ENCODE data around the gene ZNF500.

The ZNF500 gene

GRCh38 chr16:4775005-4775404 lies 8.0 kb upstream of the ZNF500 start:
- DNase-seq (ENCODE audit: insufficient read length, low spot score), result no peak
- no peak for FAIRE-seq

GRCh38 chr16:4772351-4772750 lies 5.4 kb upstream of the ZNF500 start:
- no peak for FAIRE-seq
- no peak for DNase-seq (ENCODE audit: insufficient read length, low spot score)

DNA sequence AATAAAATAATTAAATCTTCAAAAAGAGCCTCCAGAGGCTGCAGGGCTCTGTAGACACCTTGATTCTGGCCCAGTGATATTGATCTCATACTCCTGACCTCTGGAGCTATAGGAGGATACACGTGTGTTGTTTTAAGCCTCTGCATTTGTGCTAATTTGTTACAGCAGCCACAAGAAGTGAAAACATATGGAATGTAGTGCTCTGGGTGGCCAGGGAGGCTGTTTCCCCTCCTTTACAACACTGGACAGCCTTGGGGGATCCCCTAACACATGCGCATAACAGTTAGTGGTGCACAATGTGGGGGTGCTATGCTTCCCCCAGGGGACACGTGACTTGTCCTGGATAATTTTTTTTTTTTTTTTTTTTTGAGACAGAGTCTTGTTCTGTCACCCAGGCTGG lies 4.7 kb upstream of the ZNF500 start:
- no peak for FAIRE-seq
- no peak for DNase-seq (ENCODE audit: insufficient read length, low spot score)

GRCh38 chr16:4769306-4769638 lies 2.3 kb upstream of the ZNF500 start:
- no peak for FAIRE-seq
- no peak for DNase-seq (ENCODE audit: insufficient read length, low spot score)

DNA sequence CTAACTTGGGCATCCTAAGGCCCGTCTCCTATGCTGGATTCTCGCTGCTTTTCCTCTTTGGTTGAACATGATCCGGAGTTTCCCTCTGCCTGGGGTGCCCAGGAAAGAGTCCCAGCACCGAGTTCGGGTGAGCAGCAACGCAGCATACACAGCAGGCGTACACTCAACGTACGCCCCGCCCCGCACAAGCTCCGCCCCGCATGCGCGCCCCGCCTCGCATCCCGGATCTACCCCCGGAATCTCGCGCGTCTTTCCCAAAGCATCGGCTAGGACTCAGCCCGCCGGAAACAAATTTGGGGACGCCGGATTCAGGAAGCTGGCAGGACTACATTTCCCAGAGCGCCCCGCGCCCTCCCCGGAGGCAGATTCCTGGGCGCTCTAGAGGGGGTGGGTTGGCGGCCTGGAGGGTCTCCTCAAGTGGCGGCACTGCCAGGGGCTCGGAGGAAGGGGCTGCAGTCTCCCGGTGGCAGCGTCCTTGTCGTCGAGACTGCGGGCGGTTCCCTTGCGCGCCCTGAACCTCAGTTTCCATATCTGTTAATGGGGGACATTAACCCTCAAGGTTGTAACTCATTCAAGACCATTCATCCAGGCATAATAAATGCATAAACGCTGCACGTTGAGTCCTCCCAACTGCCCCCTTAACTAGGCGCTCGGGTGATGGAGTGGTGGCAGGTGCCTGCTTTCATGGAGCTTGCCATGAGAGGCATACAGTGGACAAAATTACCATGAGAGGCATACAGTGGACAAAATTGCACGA lies 1.8 kb upstream of the ZNF500 start:
- DNase-seq (ENCODE audit: insufficient read length, low spot score) (peak; percentile 86), FAIRE-seq (peak; percentile 91)

DNA sequence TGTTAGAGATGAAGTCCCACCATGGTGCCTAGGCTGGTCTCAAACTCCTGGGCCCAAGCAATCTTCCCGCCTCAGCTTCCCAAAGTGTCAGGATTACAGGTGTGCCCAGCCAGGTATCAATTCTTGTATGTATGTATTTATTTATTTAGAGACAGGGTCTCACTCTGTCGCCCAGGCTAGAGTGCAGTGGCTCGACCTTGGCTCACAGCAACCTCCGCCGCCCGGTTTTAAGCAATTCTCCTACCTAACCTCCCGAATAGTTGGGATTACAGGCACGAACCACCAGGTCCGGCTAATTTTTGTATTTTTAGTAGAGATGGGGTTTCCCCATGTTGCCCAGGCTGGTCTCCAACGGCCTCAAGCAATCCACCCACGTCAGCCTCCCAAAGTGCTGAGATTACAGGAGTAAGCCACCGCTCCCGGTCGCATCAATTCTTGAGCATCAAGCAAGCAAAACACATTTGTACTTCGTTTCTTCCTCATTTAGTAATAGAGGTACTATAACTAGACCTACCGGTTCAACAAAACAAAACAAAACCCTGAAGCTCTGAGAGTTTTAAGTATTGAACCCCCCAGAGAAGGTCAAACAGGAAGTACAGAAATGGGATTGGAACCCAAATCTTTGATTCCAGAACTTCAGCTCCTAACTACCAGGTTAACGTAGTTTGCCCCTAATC lies 1.0 kb upstream of the ZNF500 start:
- no peak for FAIRE-seq
- no peak for DNase-seq (ENCODE audit: insufficient read length, low spot score)

- DNase-seq (ENCODE audit: insufficient read length, low spot score), result no peak
- no peak for FAIRE-seq
Measured at GRCh38 chr16:4765511-4766474, 1.2 kb downstream of the ZNF500 start.

DNA sequence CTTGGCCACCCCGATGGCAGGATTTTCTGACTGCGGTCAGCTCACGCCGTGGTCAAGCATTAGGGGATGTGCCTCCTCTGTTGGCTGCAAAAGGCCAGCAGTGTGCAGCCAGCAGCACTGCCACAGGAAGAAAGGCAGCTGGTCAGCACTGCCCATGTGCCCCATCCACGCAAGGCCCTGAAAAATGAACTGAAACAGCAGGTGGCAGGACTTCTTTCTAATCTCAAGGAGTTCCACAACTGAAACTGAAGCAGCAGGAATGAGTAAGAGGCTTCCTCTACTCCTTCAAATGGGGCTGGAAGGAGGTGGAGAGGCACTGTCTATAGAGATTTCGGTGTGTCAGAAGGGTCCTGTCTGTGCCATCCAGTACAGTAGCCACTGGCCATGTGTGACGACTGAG lies 3.2 kb downstream of the ZNF500 start:
- DNase-seq (ENCODE audit: insufficient read length, low spot score) (no peak), FAIRE-seq (no peak)

GRCh38 chr16:4762205-4762604 lies 4.8 kb downstream of the ZNF500 start:
- FAIRE-seq (no peak), DNase-seq (ENCODE audit: insufficient read length, low spot score) (no peak)

DNA sequence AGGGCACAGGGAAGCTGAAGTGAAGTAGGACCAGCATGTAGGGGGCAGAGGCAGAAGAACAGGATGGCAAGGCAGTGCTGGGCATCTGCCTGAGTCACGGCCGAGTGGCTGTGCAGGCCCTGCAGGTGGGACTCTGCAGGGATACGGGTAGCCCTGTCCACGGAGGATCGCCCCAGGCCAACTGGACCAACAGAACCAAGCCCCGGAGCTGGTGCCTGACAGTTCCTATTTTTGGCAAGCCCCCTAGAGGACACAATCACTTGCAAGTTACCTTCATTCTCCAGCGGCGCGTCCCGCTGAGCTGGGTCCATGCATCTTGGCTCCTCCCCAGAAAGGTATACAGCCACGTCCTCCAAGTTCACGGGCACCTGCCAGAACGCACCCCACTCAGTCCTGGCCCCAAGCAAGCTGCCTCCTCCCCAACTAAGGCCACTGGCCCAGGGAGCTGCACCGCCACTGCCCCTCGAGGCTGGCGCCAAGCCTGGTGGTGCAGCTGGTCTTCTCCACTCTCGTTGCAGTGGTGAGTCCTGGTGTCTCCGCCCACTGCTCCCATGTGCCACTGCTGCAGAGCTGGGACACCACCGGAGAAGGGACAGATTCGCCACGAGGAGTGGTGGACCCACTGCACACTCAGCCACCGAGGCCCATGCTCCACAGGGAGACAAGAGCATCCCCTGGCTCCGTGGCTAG lies 6.6 kb downstream of the ZNF500 start:
- DNase-seq (ENCODE audit: insufficient read length, low spot score) (no peak), FAIRE-seq (no peak)

DNA sequence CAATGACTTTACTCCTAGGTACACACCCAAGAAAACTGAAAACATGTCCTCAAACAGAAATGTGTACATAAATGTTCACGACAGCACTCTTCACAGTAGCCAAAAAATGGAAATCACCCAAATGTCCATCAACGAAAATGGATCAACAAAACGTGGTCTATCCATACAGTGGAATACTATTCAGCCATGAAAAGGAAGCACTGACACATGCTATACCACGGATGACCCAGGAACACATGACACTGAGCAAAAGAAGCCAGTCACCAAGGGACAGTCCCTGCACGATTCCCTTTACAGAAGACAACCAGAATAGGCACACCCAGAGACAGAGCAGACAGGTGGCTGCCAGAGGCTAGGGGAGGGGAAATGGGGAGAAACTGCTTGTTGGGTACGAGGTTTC lies 11.3 kb downstream of the ZNF500 start:
- no peak for FAIRE-seq
- no peak for DNase-seq (ENCODE audit: insufficient read length, low spot score)

DNA sequence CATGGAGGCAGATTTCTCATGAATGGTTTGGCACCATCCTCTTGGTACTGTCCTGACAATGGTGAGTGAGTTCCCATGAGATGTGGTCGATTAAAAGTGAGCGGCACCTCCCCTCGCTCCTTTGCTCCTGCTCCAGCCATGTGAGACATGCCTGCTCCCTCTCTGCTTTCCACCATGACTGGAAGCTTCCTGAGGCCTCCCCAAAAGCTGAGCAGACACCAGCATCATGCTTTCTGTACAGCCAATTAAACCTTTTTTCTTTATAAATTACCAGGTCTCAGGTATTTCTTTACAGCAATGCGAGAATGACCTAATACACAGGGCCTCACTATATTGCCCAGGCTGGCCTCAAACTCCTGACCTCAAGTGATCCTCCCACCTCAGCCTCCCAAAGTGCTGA lies 12.1 kb downstream of the ZNF500 start:
- FAIRE-seq (no peak), DNase-seq (ENCODE audit: insufficient read length, low spot score) (no peak)

DNA sequence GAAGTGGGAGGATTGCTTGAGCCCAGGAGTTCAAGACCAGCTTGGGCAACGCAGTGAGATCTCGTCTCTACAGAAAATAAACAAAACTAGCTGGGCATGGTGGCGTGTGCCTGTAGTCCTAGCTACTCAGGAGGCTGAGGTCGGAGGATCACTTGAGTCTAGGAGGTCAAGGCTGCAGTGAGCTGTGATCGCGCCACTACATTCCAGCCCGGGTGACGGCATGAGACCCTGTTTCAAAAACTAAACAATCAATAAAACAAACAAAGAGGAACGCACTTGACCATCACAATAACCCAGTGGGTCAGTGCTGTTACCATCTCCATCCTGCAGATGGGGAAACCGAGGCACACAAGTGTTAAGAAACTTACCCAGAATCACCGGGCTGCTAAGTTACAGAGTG lies 13.7 kb downstream of the ZNF500 start:
- FAIRE-seq (no peak), DNase-seq (ENCODE audit: insufficient read length, low spot score) (no peak)

DNA sequence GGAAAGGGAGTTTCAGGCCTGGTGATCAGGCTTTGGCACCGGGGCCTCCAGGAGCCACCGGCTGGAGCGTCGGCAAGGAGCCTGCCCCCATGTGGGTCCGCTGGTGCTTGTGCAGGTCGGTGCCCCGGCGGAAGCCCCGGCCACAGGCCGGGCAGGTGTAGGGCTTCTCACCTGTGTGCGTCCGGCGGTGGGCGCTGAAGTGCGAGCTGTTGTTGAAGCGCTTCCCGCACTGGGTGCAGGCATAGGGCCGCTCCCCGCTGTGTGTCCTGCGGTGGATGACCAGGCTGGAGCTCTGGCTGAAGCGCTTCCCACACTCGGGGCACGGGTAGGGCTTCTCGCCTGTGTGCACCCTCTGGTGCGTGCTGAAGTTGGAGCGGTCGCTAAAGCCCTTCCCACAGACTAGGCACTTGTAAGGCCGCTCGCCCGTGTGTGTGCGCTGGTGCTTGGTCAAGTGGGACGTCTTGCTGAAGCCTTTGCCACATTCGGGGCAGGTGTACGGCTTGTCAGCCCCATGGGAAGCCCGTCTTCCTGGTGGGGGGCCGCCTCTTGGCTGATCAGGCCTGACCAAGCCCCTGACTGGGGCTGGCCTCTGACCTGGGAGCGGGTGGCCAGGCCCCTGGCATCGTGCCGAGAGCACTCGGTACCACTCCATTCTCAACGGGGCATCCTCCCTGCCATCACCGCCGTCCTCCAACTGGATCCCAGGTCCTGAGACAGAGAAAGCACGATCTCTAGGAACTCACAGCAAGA lies 14.4 kb downstream of the ZNF500 start:
- FAIRE-seq (no peak), DNase-seq (ENCODE audit: insufficient read length, low spot score) (no peak)

GRCh38 chr16:4750896-4751295 lies 16.1 kb downstream of the ZNF500 start:
- FAIRE-seq (no peak), DNase-seq (ENCODE audit: insufficient read length, low spot score) (no peak)

DNA sequence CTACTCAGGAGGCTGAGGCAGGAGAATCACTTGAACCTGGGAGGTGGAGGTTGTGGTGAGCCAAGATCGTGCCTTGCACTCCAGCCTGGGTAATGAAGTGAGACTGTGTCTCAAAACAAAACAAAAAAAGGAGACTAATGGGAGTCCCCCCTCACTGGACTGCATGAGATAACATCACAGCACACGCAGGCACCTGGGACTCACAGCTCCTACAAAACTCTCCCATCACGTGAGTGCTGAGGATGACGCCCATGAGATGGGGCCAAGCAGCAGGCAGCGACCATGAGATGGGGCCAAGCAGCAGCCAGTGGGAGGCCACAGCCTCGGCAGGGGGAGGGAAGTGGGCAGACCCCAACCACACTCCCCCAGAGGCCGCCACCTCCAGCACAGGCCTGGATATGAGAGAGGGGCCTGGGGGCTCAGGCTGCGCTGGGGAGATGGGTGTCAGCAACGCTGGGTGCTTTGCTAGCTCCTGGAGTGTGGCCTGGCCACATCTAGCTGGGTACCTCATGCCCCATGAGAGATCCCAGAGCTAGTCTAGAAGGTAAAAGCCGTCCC lies 17.2 kb downstream of the ZNF500 start:
- FAIRE-seq (no peak), DNase-seq (ENCODE audit: insufficient read length, low spot score) (no peak)

- DNase-seq (ENCODE audit: insufficient read length, low spot score) (no peak), FAIRE-seq (no peak)
Measured at GRCh38 chr16:4748682-4749411, 18.1 kb downstream of the ZNF500 start.

- FAIRE-seq, result no peak
- DNase-seq (ENCODE audit: insufficient read length, low spot score), result no peak
Measured at GRCh38 chr16:4747906-4748681, 18.9 kb downstream of the ZNF500 start.

Data from GM19239 (cell line).